Effector CD8-positive, alpha-beta T cell (primary cell): ENCODE results near the gene EVI2B.
"Not testable (repeated sequence)": the region's sequence is repeated elsewhere in the genome, so short reads cannot be mapped to it uniquely, and the experiment has no call there.

Experiments
- DNase-seq: peaks from one replicate; lab custom pipeline; 2025; lab: John Stamatoyannopoulos, UW
- total RNA-seq, 4 experiments: gene quantifications; one replicate each; lab custom pipeline; 2026; lab: John Stamatoyannopoulos, UW

The EVI2B gene, protein sequence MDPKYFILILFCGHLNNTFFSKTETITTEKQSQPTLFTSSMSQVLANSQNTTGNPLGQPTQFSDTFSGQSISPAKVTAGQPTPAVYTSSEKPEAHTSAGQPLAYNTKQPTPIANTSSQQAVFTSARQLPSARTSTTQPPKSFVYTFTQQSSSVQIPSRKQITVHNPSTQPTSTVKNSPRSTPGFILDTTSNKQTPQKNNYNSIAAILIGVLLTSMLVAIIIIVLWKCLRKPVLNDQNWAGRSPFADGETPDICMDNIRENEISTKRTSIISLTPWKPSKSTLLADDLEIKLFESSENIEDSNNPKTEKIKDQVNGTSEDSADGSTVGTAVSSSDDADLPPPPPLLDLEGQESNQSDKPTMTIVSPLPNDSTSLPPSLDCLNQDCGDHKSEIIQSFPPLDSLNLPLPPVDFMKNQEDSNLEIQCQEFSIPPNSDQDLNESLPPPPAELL
- 29.4 to 65.2 (median 47.9) reads per million in 4 experiments for total RNA-seq

DNA sequence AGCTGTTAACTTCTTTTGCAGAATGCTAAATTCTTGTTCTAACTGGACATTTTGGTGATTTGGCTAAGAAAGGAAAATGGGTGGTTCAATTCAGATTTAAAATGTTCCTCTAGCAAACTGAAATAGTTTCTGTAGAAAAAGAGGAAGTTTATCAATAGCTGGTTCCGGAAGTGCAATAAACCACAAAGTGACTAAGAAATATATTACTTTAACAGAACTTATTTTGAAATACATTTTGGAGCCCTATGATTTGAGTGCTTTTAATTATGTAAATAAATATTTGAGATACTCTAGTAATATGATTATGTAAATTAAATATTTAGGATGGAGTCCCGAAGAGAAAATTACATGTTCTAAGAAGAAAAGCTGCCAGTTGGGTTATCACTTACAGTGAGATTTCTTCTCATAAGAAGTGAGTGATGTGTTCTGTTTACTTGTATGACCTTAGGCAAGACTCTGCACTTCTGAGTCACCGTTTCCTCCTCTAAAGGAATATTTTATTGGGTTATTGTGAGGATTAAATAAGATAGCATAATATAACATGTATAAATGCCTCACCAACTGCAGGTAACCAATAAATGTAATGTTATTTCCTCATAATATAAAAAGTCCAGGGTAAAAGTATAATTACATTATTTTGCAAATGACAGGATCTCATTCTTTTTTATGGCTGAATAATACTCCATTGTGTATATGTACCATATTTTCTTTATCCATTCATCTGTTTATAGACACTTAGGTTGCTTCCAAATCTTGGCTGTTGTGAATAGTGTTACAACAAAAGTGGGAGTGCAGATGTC lies at the start of gene EVI2B:
TSS of gene EVI2B (minus strand) at position 73 of the 800 bp plus-strand sequence. CDS start 8,445 bp downstream, outside the sequence.
- no peak for DNase-seq

DNA sequence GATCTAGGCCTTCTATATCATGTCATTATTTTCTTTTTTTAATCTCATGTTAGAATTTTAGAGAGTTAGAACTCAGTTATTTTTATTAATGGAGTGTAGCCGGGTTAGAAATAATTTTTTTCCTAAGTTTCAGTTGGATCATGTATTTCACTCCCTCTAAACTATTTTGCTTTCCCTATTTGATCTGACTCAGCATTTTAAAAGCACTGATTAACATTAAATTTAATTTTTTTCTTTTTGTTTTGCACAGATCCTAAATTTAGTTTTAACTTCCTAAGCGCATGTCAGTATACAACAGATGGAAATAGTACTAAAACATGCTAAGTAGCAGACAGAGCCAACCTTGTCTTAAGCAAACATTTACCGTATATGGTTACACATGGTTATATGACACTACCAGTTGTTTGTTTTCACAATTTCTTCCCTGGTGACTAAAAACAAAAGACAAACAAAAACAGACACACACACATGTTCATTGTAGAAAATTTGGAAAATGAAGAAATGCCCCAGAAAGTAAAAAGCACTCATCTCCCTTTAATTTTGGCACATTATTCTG lies 44.1 kb upstream of the EVI2B start:
- DNase-seq: no peak

DNA sequence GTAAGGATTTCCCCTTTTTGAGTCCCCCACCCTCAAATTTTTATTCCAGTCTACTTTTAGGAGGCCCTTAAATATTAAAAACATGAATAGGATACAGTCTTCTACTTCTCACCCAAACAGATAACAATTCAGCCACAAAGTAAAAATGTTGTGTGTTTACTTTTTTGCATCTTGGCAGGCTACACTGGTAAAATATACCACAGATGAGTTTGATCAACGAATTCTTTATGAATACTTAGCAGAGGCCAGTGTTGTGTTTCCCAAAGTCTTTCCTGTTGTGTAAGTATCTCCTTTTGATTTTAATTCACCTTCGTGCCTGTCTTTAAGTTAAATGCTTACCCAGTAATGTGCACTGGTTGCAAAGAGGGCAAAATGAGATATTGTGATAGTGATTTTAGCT lies 43.2 kb upstream of the EVI2B start:
- no peak for DNase-seq

DNA sequence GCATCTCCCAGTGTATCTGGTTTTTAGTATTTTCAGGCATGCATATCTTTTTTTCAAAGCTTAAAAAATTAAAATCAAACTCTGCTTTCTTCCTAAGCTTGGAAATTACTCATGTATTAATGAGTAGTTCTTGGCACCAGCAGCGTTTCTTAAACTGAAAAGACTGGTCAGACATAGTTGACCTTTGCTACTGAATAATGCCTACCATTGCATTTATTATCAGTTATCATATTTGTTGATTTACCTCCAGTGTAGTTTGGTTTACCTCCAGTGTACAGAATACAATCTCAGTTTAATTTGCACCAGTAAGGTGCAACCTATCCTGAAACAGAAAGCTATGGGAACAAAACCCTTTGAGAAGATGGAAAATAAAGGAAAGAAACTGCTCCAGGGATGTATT lies 42.1 kb upstream of the EVI2B start:
- no peak for DNase-seq

DNA sequence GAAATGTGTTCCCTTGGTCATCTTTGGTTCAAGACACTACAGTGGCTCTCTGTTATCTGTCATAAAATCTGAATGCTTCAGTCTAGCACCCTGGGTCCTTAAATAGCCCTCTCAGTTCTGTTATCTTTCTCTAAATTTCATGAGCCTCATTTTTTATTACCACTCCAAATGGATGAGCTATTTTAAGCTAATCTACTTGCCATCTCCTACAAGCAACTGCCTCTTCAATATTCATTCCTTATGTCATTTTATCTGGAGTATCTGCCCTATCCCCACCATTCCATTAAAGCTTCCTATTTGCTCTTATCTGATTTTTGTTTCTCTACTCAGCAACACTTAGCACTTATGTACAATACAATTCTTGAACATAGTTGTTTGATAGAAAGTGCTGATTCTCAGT lies 35.6 kb upstream of the EVI2B start:
- no peak for DNase-seq

DNA sequence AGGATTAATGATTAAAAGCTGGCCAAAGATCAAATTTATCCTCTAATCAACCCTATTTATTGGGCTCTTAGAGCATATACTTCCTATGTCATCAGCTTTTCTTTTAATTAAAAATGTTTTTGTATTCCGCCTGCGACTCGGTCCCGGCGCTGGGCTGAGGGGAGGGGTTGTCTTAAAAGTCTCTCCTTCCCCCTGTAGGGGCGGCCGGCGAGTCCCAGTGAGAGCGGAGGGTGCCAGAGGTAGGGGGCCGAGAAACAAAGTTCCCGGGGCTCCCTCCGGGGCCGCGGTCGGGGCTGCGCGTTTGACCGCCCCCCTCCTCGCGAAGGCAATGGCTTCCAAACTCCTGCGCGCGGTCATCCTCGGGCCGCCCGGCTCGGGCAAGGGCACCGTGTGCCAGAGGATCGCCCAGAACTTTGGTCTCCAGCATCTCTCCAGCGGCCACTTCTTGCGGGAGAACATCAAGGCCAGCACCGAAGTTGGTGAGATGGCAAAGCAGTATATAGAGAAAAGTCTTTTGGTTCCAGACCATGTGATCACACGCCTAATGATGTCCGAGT lies 31.4 kb upstream of the EVI2B start:
- not testable (repeated sequence) for DNase-seq

DNA sequence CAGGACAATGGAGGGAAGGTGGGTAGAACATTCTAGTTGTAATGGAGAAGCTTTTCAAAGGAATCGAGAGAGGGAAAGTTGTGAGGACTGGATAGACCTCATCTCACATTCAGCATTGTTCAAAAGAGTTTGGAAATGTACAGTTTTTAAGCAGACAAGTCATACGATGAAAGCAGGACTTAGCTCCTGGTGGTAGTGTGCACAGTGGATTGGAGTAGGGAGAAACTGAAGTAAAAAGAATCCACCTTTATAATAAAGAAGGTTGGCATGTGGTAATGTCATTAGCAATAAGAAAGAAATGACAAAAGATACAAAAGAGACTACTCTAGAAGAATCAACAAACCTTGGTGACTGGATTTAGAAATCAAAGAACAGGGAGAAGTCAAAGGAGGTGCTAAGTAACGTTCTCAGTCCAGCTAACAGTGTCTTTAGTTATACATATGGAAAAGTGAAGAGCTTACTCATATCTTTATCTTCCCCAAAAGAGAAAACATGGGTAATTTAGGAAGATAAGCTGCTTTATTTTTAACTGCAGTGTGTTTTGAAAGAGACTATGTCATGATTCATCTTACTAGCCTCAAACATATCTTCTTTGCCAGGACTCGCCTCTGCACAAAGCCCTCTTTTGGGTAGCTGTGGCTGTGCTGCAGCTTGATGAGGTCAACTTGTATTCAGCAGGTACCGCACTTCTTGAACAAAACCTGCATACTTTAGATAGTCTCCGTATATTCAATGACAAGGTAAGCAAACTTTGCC lies 26.2 kb upstream of the EVI2B start:
- no peak for DNase-seq

DNA sequence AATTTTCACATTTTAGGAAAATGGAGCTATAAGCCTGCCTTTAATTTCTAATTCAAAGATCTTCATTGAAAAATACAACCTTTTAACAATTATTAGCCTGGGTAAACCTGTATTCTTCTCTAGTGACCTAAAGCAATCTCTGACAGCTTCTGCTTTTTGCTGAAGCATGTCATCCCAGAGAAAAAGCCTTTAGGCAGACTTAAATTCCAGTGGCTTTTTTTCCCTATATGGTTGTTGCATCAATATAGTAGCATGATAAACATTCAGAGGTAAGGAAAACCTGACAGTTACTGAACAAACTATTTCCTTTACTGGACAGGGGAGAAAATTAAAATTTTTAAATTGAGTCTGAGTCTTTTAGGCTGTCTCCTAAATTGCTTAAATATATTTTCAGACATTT lies 15.4 kb upstream of the EVI2B start:
- no peak for DNase-seq

DNA sequence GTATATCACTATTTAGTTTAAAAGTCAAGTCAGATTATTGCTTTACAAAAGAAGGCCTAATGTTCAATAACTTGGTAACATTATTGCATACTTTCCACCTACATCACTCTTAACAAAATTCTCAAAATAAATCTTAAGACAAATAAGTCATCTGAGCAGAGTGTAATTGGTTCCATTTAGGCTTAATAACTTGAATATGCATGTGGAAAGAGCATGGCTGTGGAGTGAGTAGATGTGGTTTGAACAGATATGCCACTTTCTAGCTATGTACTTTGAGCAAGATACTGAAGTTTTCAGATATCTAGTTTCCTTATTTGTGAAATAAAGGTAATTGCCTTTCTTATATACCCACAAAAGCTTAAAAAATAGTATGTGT lies 14.3 kb upstream of the EVI2B start:
- no peak for DNase-seq

DNA sequence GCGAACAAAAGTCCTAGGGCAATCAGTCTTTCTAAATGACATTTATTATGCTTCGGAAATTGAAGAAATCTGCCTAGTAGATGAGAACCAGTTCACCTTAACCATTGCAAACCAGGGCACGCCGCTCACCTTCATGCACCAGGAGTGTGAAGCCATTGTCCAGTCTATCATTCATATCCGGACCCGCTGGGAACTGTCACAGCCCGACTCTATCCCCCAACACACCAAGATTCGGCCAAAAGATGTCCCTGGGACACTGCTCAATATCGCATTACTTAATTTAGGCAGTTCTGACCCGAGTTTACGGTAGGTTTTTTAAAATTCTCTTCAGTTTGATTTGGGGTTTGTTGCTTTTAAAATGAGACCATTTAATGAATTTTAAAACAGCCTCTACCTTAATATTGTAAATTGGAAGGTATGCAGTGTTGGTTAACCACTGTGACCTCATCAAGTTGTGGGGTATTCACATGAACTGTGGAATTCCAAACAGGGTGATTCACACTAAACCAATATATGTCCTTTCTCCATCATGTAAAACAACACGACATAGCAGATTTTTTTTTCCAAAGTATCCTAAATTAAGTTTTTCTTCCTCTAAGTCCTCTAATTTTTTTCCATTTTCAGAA lies 13.8 kb upstream of the EVI2B start:
- DNase-seq: no peak

DNA sequence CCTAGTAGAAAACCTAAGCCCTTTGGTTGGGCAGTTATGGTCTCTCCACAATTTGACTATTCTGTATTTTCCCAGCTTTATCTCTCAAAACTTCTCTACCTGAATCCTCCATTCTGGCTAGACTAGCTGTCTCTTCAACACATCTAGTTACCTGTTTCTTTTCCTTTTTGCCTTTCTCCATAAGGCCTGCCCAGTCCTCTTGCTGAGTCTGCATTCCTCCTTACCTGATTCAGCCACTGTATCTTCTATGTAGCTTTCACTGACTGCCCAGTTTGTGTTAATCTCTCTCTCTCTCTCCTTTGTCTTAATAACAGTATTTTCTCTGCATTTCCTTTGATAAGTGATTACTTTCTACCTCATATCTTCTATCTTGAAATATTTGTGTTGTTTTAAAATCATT lies 9.7 kb upstream of the EVI2B start:
- DNase-seq: no peak

DNA sequence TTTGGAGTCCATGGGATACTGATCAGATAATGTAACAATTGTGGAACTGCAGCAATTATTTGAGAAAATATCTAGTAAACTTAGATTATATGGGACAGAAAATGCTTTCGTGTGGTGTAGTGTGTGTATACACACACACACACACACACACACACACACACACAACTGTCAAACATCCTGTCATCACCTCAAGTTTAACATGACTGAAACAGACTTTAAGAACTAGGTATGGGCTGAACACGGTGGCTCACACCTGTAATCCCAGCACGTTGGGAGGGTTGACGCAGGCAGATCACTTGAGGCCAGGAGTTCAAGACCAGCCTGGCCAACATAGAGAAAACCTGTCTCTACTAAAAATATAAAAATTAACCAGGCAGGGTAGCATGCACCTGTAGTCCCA lies 8.1 kb upstream of the EVI2B start:
- no peak for DNase-seq

DNA sequence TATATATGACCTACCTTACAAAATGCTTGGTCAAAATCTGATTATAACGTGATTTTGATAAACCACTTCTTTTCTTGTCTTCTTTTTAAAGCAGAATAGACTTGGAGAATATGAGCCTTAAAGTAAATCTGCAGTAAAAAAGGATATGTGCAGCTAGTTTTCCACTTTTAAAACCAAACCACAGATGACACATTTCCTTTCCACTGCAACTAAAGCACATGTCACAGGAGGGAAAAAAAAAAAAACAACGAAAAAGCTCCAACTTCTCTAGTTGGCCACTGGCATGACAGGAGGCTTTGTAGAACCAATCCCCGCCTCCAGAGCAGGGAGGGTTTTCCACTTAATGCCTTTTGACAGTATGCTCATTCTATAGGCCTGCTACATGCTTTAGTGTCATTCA lies 7.6 kb upstream of the EVI2B start, which contains the start of gene EVI2A:
TSS of gene EVI2A (minus strand) at position 142 of the 400 bp plus-strand sequence. CDS start 2,609 bp downstream, outside the sequence.
- DNase-seq: peak; percentile 68

DNA sequence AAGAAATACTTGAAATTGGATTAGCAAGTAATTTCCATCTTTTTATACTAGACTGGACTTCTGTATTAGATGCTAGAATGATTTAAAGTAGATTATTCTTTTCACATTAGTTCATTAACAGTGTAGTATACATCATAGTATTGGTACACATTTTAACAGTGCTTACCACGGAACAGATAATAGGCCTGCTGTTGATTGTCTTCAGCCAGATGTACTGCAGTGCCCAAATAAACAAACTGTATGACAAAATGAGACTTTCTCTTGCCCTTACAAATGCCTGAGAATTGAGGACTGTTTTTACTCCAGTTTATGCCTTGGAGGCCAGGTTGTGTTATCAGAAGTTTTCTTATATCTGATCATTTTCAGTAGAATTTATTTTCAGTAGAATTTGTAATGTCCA lies 6.9 kb upstream of the EVI2B start:
- DNase-seq: no peak

DNA sequence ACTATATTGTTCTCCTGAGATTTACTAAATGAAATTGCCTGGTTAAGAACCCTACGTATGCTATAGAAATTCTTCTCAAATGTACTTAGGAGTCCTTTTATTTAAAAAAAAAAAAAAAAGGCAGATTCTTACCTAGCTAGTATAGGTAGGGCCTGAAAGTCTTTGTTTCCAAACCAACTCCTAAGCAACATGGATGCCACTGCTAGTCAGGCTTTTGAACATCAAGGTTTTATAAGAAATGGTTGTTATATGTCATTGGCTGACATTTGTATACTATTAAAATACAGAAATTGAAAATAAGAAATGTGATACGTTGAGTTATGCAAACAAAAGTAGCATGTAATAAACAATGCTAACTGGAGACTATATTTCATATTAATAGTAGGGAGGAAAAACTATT lies 6.4 kb upstream of the EVI2B start:
- DNase-seq: no peak

DNA sequence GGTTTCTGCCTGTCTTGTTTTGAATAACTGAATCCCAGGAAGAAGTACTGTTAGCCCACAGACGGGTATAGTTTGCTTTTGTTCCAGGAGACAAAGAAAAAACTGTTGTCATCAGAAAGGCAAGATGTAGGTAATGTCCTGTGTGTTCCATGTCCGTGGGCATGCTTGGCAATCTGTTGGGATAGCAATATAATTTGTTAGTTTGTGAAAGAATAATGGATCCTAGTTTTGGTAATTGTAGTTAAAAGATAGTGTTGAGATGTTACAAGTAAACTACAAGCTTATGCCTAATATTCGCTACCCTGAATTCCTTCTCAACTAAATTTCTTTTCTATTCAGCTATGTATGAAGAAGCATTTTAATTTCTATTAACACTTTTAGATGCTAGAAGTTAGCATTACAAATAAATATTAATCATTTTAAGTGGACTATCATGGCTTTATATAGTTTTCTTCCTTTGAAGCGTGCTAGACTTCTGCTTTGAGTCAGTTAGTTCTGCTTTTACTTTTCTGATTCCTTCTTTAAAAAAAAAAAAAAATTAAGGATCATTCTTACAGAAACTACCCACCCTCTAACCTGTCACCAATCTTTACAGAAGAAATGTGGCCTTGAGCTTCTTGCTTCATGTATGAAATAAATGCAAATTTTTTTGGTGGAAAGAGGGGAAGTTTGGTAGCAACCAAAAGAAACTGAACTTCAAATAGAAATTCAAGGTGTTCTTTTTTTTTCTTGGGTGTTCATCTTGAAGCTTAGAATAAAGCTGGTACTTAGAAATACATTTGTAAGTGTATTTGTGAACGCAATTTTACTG lies 5.2 kb upstream of the EVI2B start:
- no peak for DNase-seq

DNA sequence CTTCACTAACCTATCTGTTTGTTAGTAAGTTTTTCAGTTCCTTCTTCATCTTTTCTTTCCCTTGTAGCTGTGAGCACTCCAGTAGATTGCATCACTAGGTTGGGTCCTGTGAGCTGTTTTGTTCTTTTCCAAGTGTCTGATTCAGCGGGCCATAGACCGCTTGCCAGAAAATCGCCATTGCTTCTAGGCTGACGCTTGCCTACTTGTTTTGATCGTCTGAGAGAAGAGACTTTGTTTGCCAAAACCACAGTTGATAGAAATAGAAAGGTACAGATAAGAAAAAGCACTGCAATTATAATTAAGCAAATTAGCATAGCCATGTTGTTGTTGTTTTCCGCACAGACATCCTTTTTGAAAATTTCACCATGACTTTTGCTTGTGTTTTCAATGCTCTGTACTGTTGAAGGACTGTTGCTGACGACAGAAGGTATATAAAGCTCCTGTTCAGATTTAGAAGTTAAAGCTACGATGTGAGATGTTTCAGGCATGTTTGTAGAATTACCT lies 4.5 kb upstream of the EVI2B start:
- DNase-seq: peak; percentile 10

DNA sequence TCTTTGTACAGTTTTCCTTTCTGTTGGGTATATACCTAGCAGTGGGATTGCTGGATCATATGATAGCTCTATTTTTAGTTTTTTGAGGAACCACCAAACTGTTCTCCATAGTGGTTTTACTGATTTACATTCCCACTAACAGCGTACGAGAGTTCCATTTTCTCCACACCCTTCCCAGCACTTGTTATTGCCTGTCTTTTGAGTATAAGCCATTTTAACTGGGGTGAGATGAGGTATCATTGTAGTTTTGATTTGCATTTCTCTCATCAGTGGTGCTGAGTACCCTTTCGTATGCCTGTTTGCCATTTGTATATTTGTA lies 887 bp upstream of the EVI2B start:
- DNase-seq: no peak

DNA sequence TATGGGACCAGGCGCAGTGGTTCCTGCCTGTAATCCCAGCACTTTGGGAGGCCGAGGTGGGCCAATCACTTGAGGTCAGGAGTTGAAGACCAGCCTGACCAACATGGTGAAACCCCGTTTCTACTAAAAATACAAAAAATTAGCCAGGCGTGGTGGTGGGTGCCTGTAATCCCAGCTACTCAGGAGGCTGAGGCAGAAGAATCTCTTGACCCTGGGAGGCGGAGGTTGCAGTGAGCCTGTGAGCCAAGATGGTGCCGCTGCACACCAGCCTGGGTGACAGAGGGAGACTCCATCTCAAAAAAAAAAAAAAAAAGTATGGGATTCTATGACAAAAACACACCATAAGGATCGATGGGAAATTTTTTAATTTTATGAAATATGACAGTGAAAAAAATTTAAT lies 1.6 kb downstream of the EVI2B start:
- not testable (repeated sequence) for DNase-seq

DNA sequence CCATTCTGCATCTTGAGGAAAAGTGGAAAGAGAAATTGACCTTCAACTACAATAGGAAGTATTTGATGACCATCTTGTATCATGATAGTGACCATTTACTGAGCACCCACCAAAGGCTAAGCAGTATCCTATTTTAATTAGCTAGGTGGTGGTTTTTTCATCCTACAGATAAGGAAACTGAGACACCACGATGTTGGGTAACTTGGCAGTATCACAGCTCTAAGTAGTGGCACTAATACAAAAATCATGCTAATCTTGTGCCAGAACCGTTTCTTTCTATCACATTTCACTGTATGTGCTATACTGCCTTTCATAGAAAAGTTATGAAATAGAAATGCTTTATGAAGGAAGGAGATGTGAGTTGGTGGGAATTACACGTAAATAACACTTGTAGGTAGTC lies 2.3 kb downstream of the EVI2B start:
- DNase-seq: no peak
